Tongue (tissue), 2 donors: Measurements from ENCODE around the gene WNK1. TPM values are rescaled to one million over a fixed set of nuclear protein-coding genes. Genes with fewer than 3 reads are reported as not detected.
"Not testable (repeated sequence)": the region's sequence is repeated elsewhere in the genome, so short reads cannot be mapped to it uniquely, and the experiment has no call there.

Source experiments
- DNase-seq: peaks from one replicate; pipeline ENCODE4 v3.0.0-alpha.2; 2015
- total RNA-seq: library from RNA; depleted of rRNA; stranded (reverse); fragments of >200 nt; gene quantifications from one replicate; pipeline ENCODE4 v1.2.3, GENCODE V29; 2014

WNK1 gene
- total RNA-seq, 1 donor from 2014 or later, result 140 TPM

DNA sequence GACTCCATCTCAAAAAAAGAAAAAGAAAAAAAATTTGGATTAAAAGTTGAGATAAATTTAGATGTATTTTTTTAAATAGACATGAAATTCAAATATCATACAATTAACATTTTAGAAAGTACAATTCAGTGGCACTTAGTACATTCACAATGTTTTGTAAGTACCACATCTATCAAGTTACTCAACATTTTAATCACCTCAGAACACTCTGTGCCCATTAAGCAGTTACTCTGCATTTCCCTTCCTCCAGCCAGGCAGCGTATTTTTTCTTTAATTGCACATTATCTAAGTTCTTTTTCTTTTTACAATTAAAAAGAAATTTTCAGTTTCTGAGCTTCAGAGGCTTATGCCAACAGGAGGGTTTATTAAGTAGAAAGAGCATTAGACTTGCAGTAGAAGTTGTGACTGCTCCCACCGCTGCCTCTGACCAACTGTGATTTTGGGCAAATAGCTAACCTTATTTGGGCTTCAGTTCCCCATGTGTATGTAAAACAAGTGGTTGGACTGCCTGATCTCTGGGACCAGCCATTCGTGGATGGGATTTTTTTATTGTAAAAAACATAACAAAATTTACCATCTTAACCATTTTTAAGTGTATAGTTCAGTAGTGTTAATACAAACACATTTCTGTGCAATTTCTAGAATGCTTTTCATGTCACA lies 65.7 kb downstream of the WNK1 start:
- no peak for DNase-seq

GRCh38 chr12:818733-819132 lies 66.4 kb downstream of the WNK1 start:
- no peak for DNase-seq

DNA sequence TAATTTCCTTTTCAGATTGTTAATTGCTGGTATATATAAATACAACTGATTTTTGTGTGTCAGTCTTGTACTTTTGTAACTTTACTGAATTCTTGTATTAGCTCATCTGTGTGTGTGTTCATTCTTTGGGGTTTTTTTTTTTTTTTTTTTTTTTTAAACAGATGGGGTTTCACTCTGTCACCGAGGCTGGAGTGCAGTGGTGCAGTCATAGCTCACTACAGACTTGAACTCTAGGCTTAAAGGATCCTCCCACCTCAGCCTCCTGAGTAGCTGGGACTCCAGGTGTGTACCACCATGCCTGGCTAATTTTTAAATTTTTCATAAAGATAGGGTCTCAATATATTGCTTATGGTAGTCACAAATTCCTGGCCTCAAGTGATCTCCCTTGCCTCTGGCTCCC lies 68.0 kb downstream of the WNK1 start:
- no peak for DNase-seq

GRCh38 chr12:823028-823698 lies 70.8 kb downstream of the WNK1 start:
- no peak for DNase-seq

GRCh38 chr12:826331-826730 lies 74.0 kb downstream of the WNK1 start:
- no peak for DNase-seq

GRCh38 chr12:828726-829395 lies 76.5 kb downstream of the WNK1 start:
- DNase-seq, result no peak

GRCh38 chr12:830111-830867 lies 77.9 kb downstream of the WNK1 start:
- DNase-seq, result no peak

DNA sequence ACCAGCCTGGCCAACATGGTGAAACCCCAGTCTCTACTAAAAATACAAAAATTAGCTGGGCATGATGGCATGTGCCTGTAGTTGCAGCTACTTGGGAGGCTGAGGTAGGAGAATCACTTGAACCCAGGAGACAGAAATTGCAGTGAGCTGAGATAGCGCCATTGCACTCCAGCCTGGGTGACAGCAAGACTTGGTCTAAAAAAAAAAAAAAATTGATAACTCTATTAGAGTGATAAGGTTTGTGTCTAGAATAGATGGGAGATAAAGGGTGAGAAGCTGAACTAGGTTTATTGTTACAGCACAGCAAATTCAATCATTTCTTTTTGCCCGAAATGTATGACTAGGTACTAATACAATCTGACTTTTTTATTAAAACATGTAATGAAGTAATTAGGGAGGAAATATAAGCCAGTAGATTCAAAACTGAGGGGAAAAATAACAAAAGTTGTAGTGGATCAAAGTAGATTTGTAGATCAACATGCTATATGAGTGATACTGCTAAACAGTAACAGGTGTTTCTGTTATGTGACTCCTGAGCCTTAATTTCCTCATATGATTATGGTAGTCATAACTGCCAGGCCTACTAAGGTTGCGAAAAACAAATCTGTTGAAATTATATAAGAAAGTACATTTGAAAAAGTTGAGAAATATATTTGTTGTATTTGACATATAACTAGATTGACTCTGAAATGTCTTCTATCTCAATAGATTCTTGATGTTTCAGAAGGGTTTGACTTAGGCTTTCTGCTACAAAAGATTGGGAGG lies 83.6 kb downstream of the WNK1 start:
- DNase-seq, result no peak

GRCh38 chr12:836952-837351 lies 84.6 kb downstream of the WNK1 start:
- no peak for DNase-seq

- no peak for DNase-seq
These were observed 85.2 kb downstream of the WNK1 start for GRCh38 chr12:837548-837947.

DNA sequence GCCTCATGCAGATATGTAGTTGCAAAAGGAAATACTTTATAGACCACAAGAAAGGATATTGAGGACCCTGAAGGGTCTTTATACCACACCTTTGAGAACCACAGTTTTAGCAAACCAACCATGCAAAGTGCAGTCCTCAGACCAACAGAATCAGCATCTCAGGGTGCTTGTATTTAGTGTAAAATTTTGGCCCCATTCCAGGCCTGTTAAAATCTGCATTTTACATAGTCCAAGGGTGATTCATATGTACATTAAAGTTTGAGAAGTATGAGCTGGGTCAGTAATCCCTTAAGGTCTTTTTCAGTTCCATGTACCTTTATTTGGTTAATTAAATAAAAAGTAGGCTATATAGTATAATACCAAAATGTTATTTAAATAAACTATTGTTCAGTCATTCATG lies 91.2 kb downstream of the WNK1 start:
- DNase-seq, result no peak

GRCh38 chr12:846421-846820 lies 94.0 kb downstream of the WNK1 start:
- DNase-seq, result no peak

DNA sequence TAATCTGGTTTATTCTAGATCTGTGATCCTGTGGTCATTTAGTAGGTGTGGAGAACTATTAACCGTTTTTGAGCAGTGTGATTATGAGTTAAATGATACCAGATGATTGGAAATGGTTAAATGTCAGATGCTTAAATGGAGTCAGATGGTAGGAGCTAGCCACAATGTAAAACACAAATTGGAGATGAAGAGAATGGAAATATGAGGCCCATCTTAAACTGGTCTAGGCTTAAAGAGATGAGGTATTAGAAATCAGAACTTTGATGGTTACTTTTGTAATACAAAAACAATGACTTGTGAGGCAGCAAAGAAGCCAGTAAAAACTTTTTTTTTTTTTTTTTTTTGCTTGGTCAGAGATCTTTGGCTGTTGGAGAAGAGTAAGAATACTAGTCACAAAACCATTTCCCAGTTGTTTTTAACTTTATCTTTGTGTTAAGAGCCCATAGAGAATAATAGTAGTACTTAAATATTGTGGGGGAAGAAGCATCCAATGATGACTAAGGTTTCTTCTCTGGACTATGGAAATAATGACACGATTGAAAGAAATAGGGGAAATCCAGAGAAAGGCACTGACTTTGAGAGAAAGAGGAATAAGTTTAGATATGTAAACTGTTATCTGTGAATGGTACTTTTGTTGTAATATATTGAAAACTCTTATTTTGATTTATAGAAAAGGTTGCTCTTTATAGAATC lies 95.9 kb downstream of the WNK1 start:
- no peak for DNase-seq

- DNase-seq, result no peak
These were observed 96.6 kb downstream of the WNK1 start for GRCh38 chr12:848882-849527.

GRCh38 chr12:849733-850437 lies 97.5 kb downstream of the WNK1 start:
- not testable (repeated sequence) for DNase-seq

- DNase-seq, result no peak
These were observed 99.0 kb downstream of the WNK1 start for GRCh38 chr12:851343-851742.

DNA sequence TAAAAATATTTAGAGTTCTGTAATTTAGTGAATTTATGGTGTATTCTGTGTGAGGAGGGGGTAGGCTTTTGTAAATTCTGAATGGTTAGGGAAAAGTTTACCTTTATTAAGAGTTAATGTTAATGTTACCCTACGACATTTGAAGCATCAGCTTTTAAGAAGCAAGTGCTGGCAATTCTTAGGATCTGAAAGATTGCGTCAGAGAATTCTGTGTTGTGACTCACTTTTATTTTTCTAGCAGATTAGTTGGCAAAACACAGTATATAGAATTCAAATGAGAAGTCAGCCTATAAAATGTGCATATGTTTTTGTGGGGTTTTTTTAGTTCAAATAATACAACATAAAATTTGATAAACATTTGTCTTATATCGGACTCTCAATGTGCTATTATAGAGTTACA lies 99.5 kb downstream of the WNK1 start:
- DNase-seq, result no peak

DNA sequence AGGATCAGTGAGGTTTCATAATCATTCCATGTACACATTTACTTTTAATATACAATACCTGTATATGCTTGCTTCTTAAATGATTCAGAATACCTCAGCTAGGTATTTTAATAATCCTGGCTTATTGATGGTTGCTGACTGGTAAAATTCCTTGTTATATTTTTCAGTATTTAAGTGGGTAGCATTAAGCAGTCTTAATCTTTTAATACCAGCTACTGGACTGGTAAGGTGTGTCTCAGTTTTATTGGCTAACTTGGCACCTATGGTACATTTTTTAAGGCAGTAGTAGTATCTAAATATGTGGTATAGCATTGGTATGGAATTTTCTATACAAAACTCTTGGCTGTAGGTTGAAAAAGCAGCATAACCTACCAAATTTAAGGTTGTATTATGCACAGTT lies 100.5 kb downstream of the WNK1 start:
- DNase-seq, result no peak

GRCh38 chr12:857611-858010 lies 105.2 kb downstream of the WNK1 start:
- no peak for DNase-seq

GRCh38 chr12:862303-862911 lies 110.0 kb downstream of the WNK1 start:
- no peak for DNase-seq
